GM12875 (cell line): Measurements from ENCODE around the gene REG1B.

ENCODE experiments used
- H3K4me3 ChIP-seq: one replicate; pipeline ENCODE4 v1.5.1; 2011; ENCODE audit warnings: low read depth, low read length, control low read depth
- CTCF ChIP-seq: IDR thresholded peaks from 2 replicates; pipeline ENCODE4 v1.5.1; 2011; ENCODE audit warnings: low read depth, mild to moderate bottlenecking, control low read depth, inconsistent platforms, low read length, moderate library complexity, borderline replicate concordance; ENCODE audit not compliant: insufficient read depth

Gene REG1B

DNA sequence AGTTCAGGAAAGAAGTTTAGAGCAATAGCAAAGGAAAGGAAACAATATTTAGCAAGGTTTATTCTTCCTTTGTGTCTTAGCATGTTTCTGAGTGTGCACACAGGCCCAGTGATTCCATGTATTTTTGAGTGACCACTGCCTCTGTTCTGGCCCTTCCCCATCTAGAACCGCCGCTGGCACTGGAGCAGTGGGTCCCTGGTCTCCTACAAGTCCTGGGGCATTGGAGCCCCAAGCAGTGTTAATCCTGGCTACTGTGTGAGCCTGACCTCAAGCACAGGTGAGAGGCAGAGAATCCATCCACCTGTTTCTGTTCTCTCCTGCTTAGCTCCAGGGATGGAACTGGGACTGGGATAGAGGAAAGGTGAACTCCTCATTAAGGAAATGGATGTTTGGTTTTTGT is 34.9 kb upstream of the REG1B start:
- TF ChIP-seq CTCF, result no peak
- no peak overlapping the region for H3K4me3 ChIP-seq

GRCh38 chr2:79120194-79120713 is 32.5 kb upstream of the REG1B start, which contains the start of gene REG1A:
TSS of gene REG1A (plus strand) at chr2:79120488. CDS start at chr2:79120862, 374 bp downstream.
- no peak within 1 kb of the TSS for H3K4me3 ChIP-seq
- TF ChIP-seq CTCF, result no peak

GRCh38 chr2:79116997-79117928 is 29.5 kb upstream of the REG1B start:
- no peak overlapping the region for H3K4me3 ChIP-seq
- no peak for TF ChIP-seq CTCF

- TF ChIP-seq CTCF, result no peak
Measured at GRCh38 chr2:79114797-79115494, 27.2 kb upstream of the REG1B start.

GRCh38 chr2:79112269-79112668 is 24.5 kb upstream of the REG1B start:
- no peak for TF ChIP-seq CTCF
- no peak overlapping the region for H3K4me3 ChIP-seq

More at GRCh38 chr2:79114797-79115494, 27.2 kb upstream of the REG1B start:
- H3K4me3 ChIP-seq, result no peak overlapping the region

DNA sequence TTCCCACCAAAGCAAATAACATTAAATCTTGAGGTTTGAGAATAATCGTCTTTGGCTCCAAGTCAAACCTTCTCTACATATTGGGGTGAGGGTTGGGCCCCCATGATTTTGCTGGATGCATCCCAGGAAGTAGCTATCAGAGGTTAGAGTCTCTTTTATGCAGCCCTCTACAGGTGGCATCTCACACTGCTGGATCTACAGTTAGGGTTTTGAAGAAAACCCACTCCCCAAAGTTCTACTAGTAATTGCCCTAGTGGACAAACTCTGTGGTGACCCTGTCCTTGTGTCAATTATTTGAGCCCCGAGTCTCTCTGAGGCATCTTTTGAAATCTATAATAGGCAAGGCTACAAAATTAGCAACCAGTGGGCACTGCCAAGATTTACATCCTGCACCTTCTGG is 17.5 kb upstream of the REG1B start:
- H3K4me3 ChIP-seq, result no peak overlapping the region
- no peak for TF ChIP-seq CTCF
